Kidney epithelial cell (primary cell): ENCODE data around the gene FBXL14. TPM values are rescaled to one million over a fixed set of nuclear protein-coding genes. Genes with fewer than 3 reads are reported as not detected.
A peak's percentile ranks its signal among the peaks of the same experiment; 100 is the strongest.

Source experiments
- DNase-seq: peaks from one replicate; pipeline ENCODE4 v3.0.0-alpha.2; 2010; ENCODE audit warnings: low read depth
- H3K27me3 ChIP-seq: 2 replicates; pipeline ENCODE4 v1.6.0; 2011; ENCODE audit warnings: low read length; ENCODE audit not compliant: control insufficient read depth, insufficient read depth
- H3K36me3 ChIP-seq: 2 replicates; pipeline ENCODE4 v1.5.1; 2011; ENCODE audit warnings: low read length; ENCODE audit not compliant: control insufficient read depth, insufficient read depth
- H3K4me3 ChIP-seq: 2 replicates; pipeline ENCODE4 v1.5.1; 2011; ENCODE audit warnings: low read depth, mild to moderate bottlenecking, control low read depth, low read length
- total RNA-seq: library from RNA; depleted of rRNA; stranded (reverse); fragments of >200 nt; gene quantifications from 2 replicates; pipeline ENCODE4 v1.2.3, GENCODE V29; 2015
- TF ChIP-seq, protein P1 (sequence below): IDR thresholded peaks from 2 replicates; pipeline ENCODE4 v1.5.1; 2011; ENCODE audit warnings: mild to moderate bottlenecking, moderate library complexity, low read length, control low read depth, inconsistent platforms; ENCODE audit not compliant: insufficient read depth, poor library complexity, severe bottlenecking

FBXL14 gene
- total RNA-seq, 1 donor from 2014 or later: 17.1 TPM

DNA sequence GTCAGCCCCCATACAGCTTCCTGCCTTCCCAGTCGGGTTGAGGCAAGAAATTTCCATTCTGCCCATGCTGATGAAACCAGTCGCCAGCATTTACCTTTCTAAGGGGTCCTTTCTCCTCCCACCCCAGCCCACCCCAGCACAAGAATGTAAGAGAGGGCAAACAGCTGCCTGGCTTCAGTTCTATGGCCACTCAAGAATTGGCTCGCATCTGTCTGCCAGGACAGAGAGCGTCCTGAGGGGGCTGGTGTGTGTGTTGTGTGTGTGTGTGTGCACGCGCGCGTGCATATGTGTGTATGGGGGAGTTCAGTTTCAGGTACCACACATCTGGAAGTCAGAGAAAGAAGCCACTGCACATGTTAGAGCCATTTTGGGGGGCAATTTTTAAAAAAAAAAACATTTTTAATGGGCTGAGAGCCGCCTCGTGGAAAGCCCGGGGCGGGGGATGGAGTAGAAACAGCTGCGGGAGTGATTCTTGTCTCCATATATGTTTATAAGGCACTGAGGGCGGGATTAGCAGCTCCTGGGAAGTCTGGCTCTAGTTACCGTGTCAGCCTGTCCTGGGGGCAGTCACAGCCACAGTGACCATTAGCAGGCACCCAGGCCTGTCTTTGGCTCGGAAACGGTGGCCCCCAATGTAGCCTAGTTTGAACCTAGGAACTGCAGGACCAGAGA is 34.4 kb upstream of the FBXL14 start, which contains the start of gene WNT5B:
Gene WNT5B, plus strand, starts transcription at position 566 of the 672 bp plus-strand sequence. CDS start 2,124 bp downstream, outside the sequence.
- Histone ChIP-seq H3K36me3 (no peaks in the 10 kb centered on the region), H3K4me3 (peak within 1 kb of the TSS; percentile 36), H3K27me3 (peaks cover 19% of the 10 kb centered on the region)
- TF ChIP-seq, protein P1, sequence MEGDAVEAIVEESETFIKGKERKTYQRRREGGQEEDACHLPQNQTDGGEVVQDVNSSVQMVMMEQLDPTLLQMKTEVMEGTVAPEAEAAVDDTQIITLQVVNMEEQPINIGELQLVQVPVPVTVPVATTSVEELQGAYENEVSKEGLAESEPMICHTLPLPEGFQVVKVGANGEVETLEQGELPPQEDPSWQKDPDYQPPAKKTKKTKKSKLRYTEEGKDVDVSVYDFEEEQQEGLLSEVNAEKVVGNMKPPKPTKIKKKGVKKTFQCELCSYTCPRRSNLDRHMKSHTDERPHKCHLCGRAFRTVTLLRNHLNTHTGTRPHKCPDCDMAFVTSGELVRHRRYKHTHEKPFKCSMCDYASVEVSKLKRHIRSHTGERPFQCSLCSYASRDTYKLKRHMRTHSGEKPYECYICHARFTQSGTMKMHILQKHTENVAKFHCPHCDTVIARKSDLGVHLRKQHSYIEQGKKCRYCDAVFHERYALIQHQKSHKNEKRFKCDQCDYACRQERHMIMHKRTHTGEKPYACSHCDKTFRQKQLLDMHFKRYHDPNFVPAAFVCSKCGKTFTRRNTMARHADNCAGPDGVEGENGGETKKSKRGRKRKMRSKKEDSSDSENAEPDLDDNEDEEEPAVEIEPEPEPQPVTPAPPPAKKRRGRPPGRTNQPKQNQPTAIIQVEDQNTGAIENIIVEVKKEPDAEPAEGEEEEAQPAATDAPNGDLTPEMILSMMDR: no peak
- DNase-seq: no peak

DNA sequence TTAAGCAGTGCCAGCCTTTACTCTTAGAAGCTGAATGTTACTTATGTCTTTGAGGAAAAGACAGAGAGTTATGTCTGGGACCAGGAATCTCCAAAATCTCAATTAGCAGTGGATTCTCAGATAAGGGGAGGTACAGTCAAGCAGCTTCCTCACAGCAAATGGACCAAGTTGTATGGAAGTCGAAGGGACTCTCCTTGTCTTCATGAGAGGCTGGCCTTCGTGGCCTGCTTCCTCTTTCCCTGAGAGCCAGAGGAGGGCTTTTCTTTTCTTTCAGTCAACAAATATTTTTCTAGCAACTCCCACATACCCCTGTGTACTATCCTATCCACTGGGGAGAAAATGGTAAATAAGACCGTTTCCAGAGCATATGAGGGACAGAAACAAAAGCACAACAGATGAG is 28.0 kb upstream of the FBXL14 start:
- TF ChIP-seq, protein P1: no peak
- no peak for DNase-seq
- H3K27me3 ChIP-seq: no peaks in the 10 kb centered on the region
- no peak overlapping the region for H3K4me3 ChIP-seq
- no peaks in the 10 kb centered on the region for H3K36me3 ChIP-seq

DNA sequence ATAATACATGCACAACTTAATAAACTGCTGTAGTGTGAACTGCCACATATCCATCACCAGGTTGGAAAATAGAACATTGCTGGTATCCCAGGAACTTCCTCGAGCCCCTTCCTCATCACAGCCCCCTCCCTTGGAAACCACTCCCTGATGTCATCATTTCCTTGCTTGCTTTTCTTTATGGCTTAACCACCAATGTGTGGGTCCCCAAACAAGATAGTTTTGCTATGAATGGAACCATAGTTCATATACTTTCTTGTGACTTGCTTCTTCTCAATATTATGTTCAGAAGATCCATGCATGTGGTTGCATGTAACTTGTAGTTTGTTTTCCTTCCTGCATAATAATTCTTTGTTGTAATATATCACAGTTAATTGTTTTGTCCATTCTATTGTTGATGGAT is 25.7 kb upstream of the FBXL14 start:
- no peak for DNase-seq
- Histone ChIP-seq H3K4me3 (no peak overlapping the region), H3K36me3 (no peaks in the 10 kb centered on the region), H3K27me3 (no peaks in the 10 kb centered on the region)
- TF ChIP-seq, protein P1: no peak

DNA sequence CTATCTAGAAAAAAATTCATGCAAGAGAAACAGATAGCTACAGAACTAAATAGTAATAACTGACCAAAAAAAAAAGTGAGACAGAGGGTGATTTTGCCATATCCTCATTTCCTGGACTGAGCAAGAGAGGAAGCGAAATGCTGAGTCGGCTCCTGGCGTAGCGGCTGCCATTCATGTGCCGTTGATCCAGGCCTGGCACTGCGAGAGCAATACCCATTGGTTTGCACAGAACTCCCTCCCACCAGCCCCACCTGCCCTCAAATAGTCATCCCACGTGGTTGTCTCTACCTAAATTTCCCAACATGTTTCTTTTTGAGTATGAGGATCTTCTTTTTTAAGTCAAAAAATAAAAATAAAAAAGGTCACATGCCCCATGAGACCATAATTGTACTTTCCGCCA is 25.2 kb upstream of the FBXL14 start:
- DNase-seq: no peak
- Histone ChIP-seq H3K36me3 (no peaks in the 10 kb centered on the region), H3K4me3 (no peak overlapping the region), H3K27me3 (no peaks in the 10 kb centered on the region)
- TF ChIP-seq, protein P1: no peak

DNA sequence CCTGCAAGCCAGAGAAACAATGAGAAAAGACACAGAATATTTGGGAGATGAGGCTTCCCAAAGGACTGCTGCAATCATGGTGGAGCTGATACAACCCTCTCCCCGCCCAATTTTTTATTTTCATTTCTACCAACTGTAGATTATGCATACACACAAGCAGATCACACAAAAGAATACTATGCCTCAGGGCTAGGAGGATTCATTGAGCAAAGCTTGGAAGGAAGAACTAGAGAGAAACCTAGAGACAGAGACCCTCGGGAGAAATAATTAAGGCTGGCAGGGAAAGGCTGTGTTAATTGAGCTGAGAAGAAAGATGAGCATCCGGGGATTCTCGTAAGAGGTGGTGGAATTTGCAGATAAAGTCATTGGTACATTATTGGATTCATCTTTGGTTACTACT is 24.8 kb upstream of the FBXL14 start:
- Histone ChIP-seq H3K4me3 (no peak overlapping the region), H3K27me3 (no peaks in the 10 kb centered on the region), H3K36me3 (no peaks in the 10 kb centered on the region)
- TF ChIP-seq, protein P1: no peak
- no peak for DNase-seq

DNA sequence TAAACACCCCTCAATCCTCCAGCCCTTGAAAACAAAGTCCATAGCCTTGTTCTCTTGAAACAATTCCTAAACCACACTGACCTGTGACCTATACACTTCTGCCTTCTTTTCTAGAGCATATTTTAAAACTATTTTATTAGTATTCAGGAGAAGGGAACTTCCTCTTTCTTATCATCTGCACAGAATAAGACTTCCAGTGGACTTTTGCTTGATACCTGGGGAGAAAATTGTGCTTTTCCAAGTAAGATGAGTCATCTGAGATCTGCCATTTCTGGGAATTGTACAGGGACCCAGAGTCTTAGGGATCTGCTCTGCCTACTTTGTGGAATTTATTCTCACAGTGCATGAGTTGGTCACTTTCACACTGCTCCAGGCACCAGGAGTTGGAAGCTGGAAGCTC is 24.1 kb upstream of the FBXL14 start:
- no peak for DNase-seq
- Histone ChIP-seq H3K36me3 (no peaks in the 10 kb centered on the region), H3K27me3 (no peaks in the 10 kb centered on the region), H3K4me3 (no peak overlapping the region)
- TF ChIP-seq, protein P1: no peak
